Fibroblast of pulmonary artery (primary cell): Measurements from ENCODE around the gene FBXL22.

Source experiments
- DNase-seq: peaks from one replicate; pipeline ENCODE4 v3.0.0-alpha.2; 2010; ENCODE audit warnings: low read depth
- H3K4me3 ChIP-seq: replicated peaks from 2 replicates; pipeline ENCODE4 v1.5.1; 2011; ENCODE audit warnings: low read depth, mild to moderate bottlenecking, control low read depth, low read length, moderate library complexity
- TF ChIP-seq, protein P1 (sequence below): IDR thresholded peaks from 2 replicates; pipeline ENCODE4 v1.5.1; 2011; ENCODE audit warnings: mild to moderate bottlenecking, control low read depth, low read length, inconsistent platforms; ENCODE audit errors: missing control alignments

Gene FBXL22

DNA sequence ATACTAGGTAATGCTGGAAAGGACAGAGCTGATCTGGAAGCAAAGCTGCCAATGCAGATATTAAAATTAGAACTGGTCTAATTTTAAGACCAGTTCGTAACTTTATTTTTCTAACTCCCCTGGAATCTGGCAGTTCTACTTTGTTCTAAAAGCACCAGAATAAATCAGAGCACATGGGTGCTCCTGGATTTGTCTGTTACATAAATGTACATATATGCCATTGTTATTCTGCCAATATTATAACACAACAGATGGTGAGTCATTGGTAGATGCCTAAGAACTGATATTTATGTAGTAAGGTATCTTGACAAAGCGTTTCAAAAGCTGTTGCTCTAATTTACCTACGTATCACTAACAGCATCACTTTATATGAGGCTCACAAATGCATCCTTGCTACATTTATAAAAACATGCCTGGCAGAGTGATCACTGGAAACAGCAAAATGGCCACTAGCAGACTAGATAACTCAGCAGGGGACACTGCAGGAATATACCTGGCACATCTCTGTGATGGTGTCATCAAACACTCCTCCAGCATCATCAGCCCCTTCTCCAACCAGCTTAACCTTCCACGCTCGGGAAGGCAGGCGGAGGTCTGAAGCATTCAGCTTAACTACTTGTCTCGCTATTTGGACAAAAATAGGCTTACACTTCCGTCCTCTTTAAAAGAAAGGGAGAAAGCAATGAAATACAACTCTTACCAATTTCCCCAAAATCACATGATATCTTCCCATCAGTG is 26.2 kb downstream of the FBXL22 start:
- no peak overlapping the region for H3K4me3 ChIP-seq
- TF ChIP-seq, protein P1, sequence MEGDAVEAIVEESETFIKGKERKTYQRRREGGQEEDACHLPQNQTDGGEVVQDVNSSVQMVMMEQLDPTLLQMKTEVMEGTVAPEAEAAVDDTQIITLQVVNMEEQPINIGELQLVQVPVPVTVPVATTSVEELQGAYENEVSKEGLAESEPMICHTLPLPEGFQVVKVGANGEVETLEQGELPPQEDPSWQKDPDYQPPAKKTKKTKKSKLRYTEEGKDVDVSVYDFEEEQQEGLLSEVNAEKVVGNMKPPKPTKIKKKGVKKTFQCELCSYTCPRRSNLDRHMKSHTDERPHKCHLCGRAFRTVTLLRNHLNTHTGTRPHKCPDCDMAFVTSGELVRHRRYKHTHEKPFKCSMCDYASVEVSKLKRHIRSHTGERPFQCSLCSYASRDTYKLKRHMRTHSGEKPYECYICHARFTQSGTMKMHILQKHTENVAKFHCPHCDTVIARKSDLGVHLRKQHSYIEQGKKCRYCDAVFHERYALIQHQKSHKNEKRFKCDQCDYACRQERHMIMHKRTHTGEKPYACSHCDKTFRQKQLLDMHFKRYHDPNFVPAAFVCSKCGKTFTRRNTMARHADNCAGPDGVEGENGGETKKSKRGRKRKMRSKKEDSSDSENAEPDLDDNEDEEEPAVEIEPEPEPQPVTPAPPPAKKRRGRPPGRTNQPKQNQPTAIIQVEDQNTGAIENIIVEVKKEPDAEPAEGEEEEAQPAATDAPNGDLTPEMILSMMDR = no peak
- no peak for DNase-seq

DNA sequence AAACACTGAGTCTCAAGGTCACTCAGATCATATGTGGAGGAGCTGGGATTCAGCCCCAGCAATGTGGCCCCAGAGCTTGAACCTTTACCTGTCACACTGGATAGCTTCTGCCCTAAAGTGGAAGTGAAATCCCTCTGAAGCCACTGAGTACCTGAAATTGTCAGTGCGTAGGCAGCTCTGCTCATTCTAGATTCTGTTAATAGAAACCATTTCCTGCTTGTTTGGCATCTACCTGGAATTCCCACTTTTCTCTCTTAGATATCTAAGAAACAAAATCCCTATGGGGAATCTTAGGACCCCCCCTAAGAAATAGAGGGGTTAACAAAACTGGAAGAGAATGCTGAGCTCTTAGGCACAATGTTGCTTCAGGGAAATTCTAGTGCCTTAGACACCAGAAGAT is 29.8 kb downstream of the FBXL22 start:
- no peak overlapping the region for H3K4me3 ChIP-seq
- no peak for DNase-seq
- TF ChIP-seq, protein P1 = no peak

DNA sequence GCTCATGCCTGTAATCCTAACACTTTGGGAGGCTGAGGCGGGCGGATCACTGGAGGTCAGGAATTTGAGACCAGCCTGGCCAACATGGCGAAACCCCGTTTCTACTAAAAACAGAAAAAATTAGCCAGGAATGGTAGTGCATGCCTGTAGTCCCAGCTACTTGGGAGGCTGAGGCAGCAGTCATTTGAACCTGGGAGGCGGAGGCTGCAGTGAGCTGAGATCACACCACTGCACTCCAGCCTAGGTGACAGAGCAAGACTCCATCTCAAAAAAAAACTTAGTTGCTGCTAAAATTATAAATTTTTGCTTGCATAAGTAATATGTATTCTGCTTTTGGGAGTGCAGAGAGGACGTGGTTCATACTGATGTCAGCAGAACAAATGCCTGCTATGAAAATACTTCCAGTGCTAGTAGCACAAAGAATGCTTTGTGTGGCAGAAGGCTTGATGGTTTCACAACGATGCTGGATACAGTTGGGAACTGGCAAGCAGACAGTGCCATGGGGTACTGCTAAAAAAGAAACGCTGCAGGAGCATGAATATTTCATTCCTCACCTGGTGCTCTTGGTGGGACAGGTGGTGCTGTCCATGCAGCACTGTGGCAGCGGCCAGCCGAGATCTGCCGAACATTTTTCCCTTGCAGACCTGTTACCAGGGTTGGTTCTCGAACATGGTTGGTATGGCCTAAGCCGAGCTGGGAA is 31.1 kb downstream of the FBXL22 start:
- no peak for DNase-seq

DNA sequence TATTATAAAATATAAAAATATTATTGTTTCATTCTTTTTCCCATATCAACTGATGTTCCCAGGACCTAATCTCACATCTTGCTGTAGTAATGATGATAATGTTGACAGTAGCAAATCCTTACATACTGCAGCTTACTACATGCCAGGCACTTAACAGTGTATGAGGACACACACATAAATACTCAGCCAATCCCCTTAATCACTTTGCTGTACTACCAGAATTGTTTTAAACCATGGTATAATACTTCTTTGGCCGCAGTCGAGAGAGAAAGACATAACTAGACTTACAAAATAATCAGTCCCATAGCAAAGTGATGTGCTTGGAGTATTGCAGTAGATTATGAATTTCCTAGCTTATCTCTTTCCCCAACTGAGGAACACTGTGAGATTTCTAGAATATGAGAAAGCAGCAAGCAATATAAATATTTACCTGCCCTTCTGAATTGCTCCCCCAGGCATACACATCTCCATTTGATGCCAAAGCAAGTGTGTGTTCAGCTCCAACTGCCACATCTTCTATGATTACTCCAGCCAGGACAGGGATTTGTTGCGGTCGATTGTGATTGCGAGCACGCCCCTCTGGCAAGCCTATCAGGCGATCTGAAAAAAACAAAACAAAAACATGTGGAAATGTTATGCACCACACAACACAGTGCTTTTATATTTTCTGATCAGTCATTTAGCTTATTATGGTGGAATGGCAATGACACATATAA is 33.0 kb downstream of the FBXL22 start:
- DNase-seq = no peak
- no peak overlapping the region for H3K4me3 ChIP-seq
- TF ChIP-seq, protein P1 = no peak

More for the DNA sequence above, 31.1 kb downstream of the FBXL22 start:
- TF ChIP-seq, protein P1 = no peak
- H3K4me3 ChIP-seq = no peak overlapping the region

DNA sequence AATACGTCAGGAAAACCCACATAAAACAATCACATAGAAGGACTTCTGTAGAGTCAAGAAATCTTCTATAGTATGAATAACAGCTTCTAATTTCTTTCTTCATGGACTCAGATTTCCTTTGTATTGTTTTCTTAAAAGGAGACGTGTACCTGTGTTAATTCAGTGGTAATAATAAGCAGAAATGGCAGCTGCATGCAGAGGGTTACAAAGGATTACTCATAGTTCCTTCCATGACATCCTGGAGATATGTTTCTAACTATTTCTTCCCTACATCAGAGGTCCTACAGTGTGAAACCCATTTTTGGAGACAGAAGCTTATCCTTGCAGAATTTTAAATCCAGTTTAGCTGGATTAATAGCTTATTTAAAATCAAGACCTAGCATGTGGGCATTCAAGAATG is 36.1 kb downstream of the FBXL22 start:
- H3K4me3 ChIP-seq = no peak overlapping the region
- TF ChIP-seq, protein P1 = no peak
- no peak for DNase-seq

DNA sequence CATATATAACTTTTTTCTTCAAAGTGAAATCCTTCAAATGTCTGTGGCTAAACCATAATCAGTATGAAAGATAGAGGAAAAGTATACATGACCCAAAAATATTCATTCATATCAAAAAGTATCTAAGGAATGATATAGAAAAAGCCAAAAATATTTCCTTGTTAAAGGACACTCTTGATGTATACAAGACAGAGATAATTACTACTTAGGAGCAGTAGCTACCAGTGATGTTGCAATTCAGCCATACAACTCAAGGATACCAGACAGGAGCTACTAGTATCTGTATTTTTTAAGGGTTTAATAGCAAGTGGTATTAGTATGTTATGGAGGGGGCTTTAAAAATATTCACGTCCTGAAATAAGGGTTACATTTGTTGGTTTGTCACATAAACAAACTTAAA is 37.0 kb downstream of the FBXL22 start:
- no peak overlapping the region for H3K4me3 ChIP-seq
- TF ChIP-seq, protein P1 = no peak
- DNase-seq = no peak
